Left cardiac atrium (tissue), 4 donors: ENCODE results near the gene KCTD6. TPM values are rescaled to one million over a fixed set of nuclear protein-coding genes. Genes with fewer than 3 reads are reported as not detected.

Source experiments
- ATAC-seq, 2 donors: fragments of 200-7000 bp; cut with Tn5 transposase; one replicate each; pipeline ENCODE4 v1.9.1; 2020; ENCODE audit warnings: mild to moderate bottlenecking in 2 of 2, moderate library complexity in 2 of 2
- DNase-seq: peaks from one replicate; pipeline ENCODE4 v3.0.0-alpha.2; 2020
- intact Hi-C, 2 donors: fragments of 100-400 bp; cut with DNase I; formaldehyde crosslinking; loops; one replicate each; pipeline versions ENCODE4 v1.14.1 to v1.15.1; 2022 to 2023
- long read RNA-seq: library from polyadenylated mRNA; unstranded; transcript quantifications from one replicate; pipeline ENCODE4 v2.0.0, GENCODE V29; 2021
- total RNA-seq, 2 donors: library from RNA; stranded (reverse); fragmentation: NEBNext Ultra II Directional; extraction: Animal tissue kit (Norgen Biotek cat#: 25700); gene quantifications; one replicate each; pipeline ENCODE4 v1.2.1, GENCODE V29; 2021
- donor health status: DM: no; HTN: yes; CAD: no.
- donor health status: DM: no; HTN: yes; CAD: no; lungs with severe emphysema.
- donor health status: DM: yes; HTN: yes; CAD: no.
- donor health status: Dilated cardiomyopathy.

The KCTD6 gene
- total RNA-seq, result 1 to 10 TPM; 5.3 to 7.1 TPM
- long read RNA-seq, transcript KCTD6-202 (3 exons, 1,533 nt), result major isoform, 13 of 15 reads
- long read RNA-seq, partial matches to known transcripts, result 0 of 15 reads
- long read RNA-seq, other reads (novel, unspliced or antisense), result 1 of 15 reads

GRCh38 chr3:58491506-58492402 is at the start of gene KCTD6:
Gene KCTD6, plus strand, starts transcription at chr3:58492096. Its CDS starts 6,660 bp downstream, at chr3:58498756.
- DNase-seq (peak; percentile 95), ATAC-seq (peak; percentile 96 to 97)
- intact Hi-C loops, result loop anchor here in 1 of 2 donors (5.0 kb wide), 2 partner anchors 59 to 159 kb away; partner anchors contain the start of genes PDHB and PXK

- intact Hi-C loops, result no loop called here
- DNase-seq, result no peak
- no peak for ATAC-seq
Measured at GRCh38 chr3:58452176-58452575, 39.7 kb upstream of the KCTD6 start.

- intact Hi-C loops, result no loop called here
- ATAC-seq (no peak), DNase-seq (no peak)
Measured at GRCh38 chr3:58459160-58459559, 32.7 kb upstream of the KCTD6 start.

- DNase-seq (no peak), ATAC-seq (no peak)
- intact Hi-C loops, result loop anchor here in 1 of 2 donors (5.0 kb wide), 1 partner anchor 69 kb away; no protein-coding TSS in a partner anchor
Measured at GRCh38 chr3:58462829-58463180, 29.1 kb upstream of the KCTD6 start.

- peak; percentile 90 to 97 for ATAC-seq
- intact Hi-C loops, result loop anchor here in 1 of 2 donors (5.0 kb wide), 1 partner anchor 69 kb away; no protein-coding TSS in a partner anchor
- DNase-seq, result peak; percentile 80
Measured at GRCh38 chr3:58463181-58463941, 28.5 kb upstream of the KCTD6 start.

GRCh38 chr3:58463942-58464271 is 28.0 kb upstream of the KCTD6 start:
- intact Hi-C loops, result loop anchor here in 1 of 2 donors (5.0 kb wide), 1 partner anchor 68 kb away; no protein-coding TSS in a partner anchor
- DNase-seq (no peak), ATAC-seq (no peak)

- DNase-seq (no peak), ATAC-seq (no peak)
- intact Hi-C loops, result loop anchor here in 1 of 2 donors (5.0 kb wide), 1 partner anchor 67 kb away; no protein-coding TSS in a partner anchor
Measured at GRCh38 chr3:58464866-58465265, 27.0 kb upstream of the KCTD6 start.

- no peak for ATAC-seq
- DNase-seq, result no peak
- intact Hi-C loops, result no loop called here
Measured at GRCh38 chr3:58466899-58467563, 24.9 kb upstream of the KCTD6 start.

- DNase-seq, result no peak
- intact Hi-C loops, result no loop called here
- ATAC-seq, result no peak
Measured at GRCh38 chr3:58469096-58469495, 22.8 kb upstream of the KCTD6 start.

GRCh38 chr3:58470363-58471024 is 21.4 kb upstream of the KCTD6 start:
- intact Hi-C loops, result no loop called here
- DNase-seq, result no peak
- peak in 1 of 2 donors; percentile 5 for ATAC-seq

- intact Hi-C loops, result no loop called here
- DNase-seq (peak; percentile 35), ATAC-seq (peak; percentile 77 to 95)
Measured at GRCh38 chr3:58471025-58471887, 20.6 kb upstream of the KCTD6 start.

- ATAC-seq (no peak), DNase-seq (no peak)
- intact Hi-C loops, result no loop called here
Measured at GRCh38 chr3:58473275-58473674, 18.6 kb upstream of the KCTD6 start.

GRCh38 chr3:58474348-58474911 is 17.5 kb upstream of the KCTD6 start:
- DNase-seq, result no peak
- ATAC-seq, result peak in 1 of 2 donors; percentile 13
- intact Hi-C loops, result no loop called here

GRCh38 chr3:58474967-58475578 is 16.8 kb upstream of the KCTD6 start:
- intact Hi-C loops, result no loop called here
- DNase-seq (no peak), ATAC-seq (no peak)

GRCh38 chr3:58478781-58479180 is 13.1 kb upstream of the KCTD6 start:
- DNase-seq, result no peak
- intact Hi-C loops, result no loop called here
- ATAC-seq, result no peak

- no peak for ATAC-seq
- intact Hi-C loops, result no loop called here
- DNase-seq, result no peak
Measured at GRCh38 chr3:58480309-58480708, 11.6 kb upstream of the KCTD6 start.
